ENCODE data around the gene FOXC1. TPM values are rescaled to one million over a fixed set of nuclear protein-coding genes. Genes with fewer than 3 reads are reported as not detected.
A peak's percentile ranks its signal among the peaks of the same experiment; 100 is the strongest.

FOXC1 gene
- total and polyA plus RNA-seq, 7 experiments from 2014 or later, result not detected

GRCh38 chr6:1622220-1622850, 12.6 kb downstream of the FOXC1 start:
- POLR2A ChIA-PET, result no interaction called here

GRCh38 chr6:1622851-1623768, 13.4 kb downstream of the FOXC1 start:
- Mint-ChIP-seq H3K9me3 (peaks cover 0 to 3% (median 0%) of the 10 kb centered on the region in 11 donors), H3K36me3 (peaks cover 0 to 28% (median 26%) of the 10 kb centered on the region in 5 donors), H3K27ac (no peak overlapping the region), H3K27me3 (peaks cover 51 to 80% (median 57%) of the 10 kb centered on the region in 5 donors), H3K4me1 (peaks cover 10 to 17% (median 16%) of the 10 kb centered on the region in 7 donors), H3K4me3 (peak overlapping the region in 5 of 10 donors; percentile 26 to 64 (median 44))
- ATAC-seq (no peak), DNase-seq (no peak)
- no peak overlapping the region for H3K4me3 ChIP-seq (ENCODE audit: low read length)
- peaks cover 12% of the 10 kb centered on the region in 2 donors for H3K4me1 ChIP-seq (ENCODE audit: control insufficient read depth in 2 of 2, insufficient read depth in 2 of 2, low read length in 2 of 2)
- ChIA-PET POLR2A (no interaction called here), CTCF (no interaction called here)
- H3K9me3 ChIP-seq (ENCODE audit: control insufficient read depth in 2 of 3, low read length in 3 of 3), result no peaks in the 10 kb centered on the region
- no peaks in the 10 kb centered on the region for H3K36me3 ChIP-seq (ENCODE audit: control insufficient read depth in 2 of 3, insufficient read depth in 3 of 3, low read length in 3 of 3)
- H3K27me3 ChIP-seq (ENCODE audit: control insufficient read depth in 2 of 2, insufficient read depth in 2 of 2, low read length in 2 of 2), result peaks cover 7 to 16% of the 10 kb centered on the region in 2 donors
- H3K27ac ChIP-seq (ENCODE audit: low read depth, low read length), result no peak overlapping the region
- intact Hi-C loops (cut with micrococcal nuclease), result no loop called here

More at GRCh38 chr6:1622220-1622850, 12.6 kb downstream of the FOXC1 start:
- intact Hi-C loops (cut with micrococcal nuclease), result no loop called here
- Histone ChIP-seq H3K27ac (ENCODE audit: low read depth, low read length) (no peak overlapping the region), H3K36me3 (ENCODE audit: control insufficient read depth in 2 of 3, insufficient read depth in 3 of 3, low read length in 3 of 3) (no peaks in the 10 kb centered on the region), H3K9me3 (ENCODE audit: control insufficient read depth in 2 of 3, low read length in 3 of 3) (no peaks in the 10 kb centered on the region), H3K27me3 (ENCODE audit: control insufficient read depth in 2 of 2, insufficient read depth in 2 of 2, low read length in 2 of 2) (peaks cover 7 to 16% of the 10 kb centered on the region in 2 donors), H3K4me3 (ENCODE audit: low read length) (no peak overlapping the region), H3K4me1 (ENCODE audit: control insufficient read depth in 2 of 2, insufficient read depth in 2 of 2, low read length in 2 of 2) (peaks cover 12% of the 10 kb centered on the region in 2 donors)
- DNase-seq, result no peak
- peaks cover 10 to 17% (median 16%) of the 10 kb centered on the region in 7 donors for H3K4me1 Mint-ChIP-seq
- peaks cover 0 to 3% (median 0%) of the 10 kb centered on the region in 11 donors for H3K9me3 Mint-ChIP-seq
- no peak for ATAC-seq
- H3K4me3 Mint-ChIP-seq, result peak overlapping the region in 1 of 10 donors; percentile 7
- H3K27ac Mint-ChIP-seq, result peak overlapping the region in 1 of 9 donors; percentile 16
- peaks cover 0 to 28% (median 26%) of the 10 kb centered on the region in 5 donors for H3K36me3 Mint-ChIP-seq
- H3K27me3 Mint-ChIP-seq, result peaks cover 53 to 81% (median 58%) of the 10 kb centered on the region in 5 donors
- CTCF ChIA-PET, result no interaction called here

- peaks cover 50 to 80% (median 57%) of the 10 kb centered on the region in 5 donors for H3K27me3 Mint-ChIP-seq
- H3K4me1 Mint-ChIP-seq, result peaks cover 10 to 17% (median 16%) of the 10 kb centered on the region in 7 donors
- no peak for DNase-seq
- H3K36me3 Mint-ChIP-seq, result peaks cover 0 to 28% (median 26%) of the 10 kb centered on the region in 5 donors
- H3K4me3 Mint-ChIP-seq, result peak overlapping the region in 5 of 10 donors; percentile 26 to 64 (median 44)
- no peak for ATAC-seq
- intact Hi-C loops (cut with micrococcal nuclease), result no loop called here
- Histone ChIP-seq H3K36me3 (ENCODE audit: control insufficient read depth in 2 of 3, insufficient read depth in 3 of 3, low read length in 3 of 3) (no peaks in the 10 kb centered on the region), H3K27me3 (ENCODE audit: control insufficient read depth in 2 of 2, insufficient read depth in 2 of 2, low read length in 2 of 2) (peaks cover 7 to 16% of the 10 kb centered on the region in 2 donors), H3K9me3 (ENCODE audit: control insufficient read depth in 2 of 3, low read length in 3 of 3) (no peaks in the 10 kb centered on the region), H3K27ac (ENCODE audit: low read depth, low read length) (no peak overlapping the region), H3K4me3 (ENCODE audit: low read length) (no peak overlapping the region), H3K4me1 (ENCODE audit: control insufficient read depth in 2 of 2, insufficient read depth in 2 of 2, low read length in 2 of 2) (peaks cover 12% of the 10 kb centered on the region in 2 donors)
- no peak overlapping the region for H3K27ac Mint-ChIP-seq
- CTCF ChIA-PET, result no interaction called here
- POLR2A ChIA-PET, result no interaction called here
- H3K9me3 Mint-ChIP-seq, result peaks cover 0 to 3% (median 0%) of the 10 kb centered on the region in 11 donors
These were observed 14.0 kb downstream of the FOXC1 start for GRCh38 chr6:1623769-1624057.

- peaks cover 4 to 29% (median 27%) of the 10 kb centered on the region in 5 donors for H3K36me3 Mint-ChIP-seq
- Histone ChIP-seq H3K9me3 (ENCODE audit: control insufficient read depth in 2 of 3, low read length in 3 of 3) (no peaks in the 10 kb centered on the region), H3K36me3 (ENCODE audit: control insufficient read depth in 2 of 3, insufficient read depth in 3 of 3, low read length in 3 of 3) (no peaks in the 10 kb centered on the region), H3K27ac (ENCODE audit: low read depth, low read length) (no peak overlapping the region), H3K4me1 (ENCODE audit: control insufficient read depth in 2 of 2, insufficient read depth in 2 of 2, low read length in 2 of 2) (peaks cover 12% of the 10 kb centered on the region in 2 donors), H3K27me3 (ENCODE audit: control insufficient read depth in 2 of 2, insufficient read depth in 2 of 2, low read length in 2 of 2) (peaks cover 7 to 16% of the 10 kb centered on the region in 2 donors), H3K4me3 (ENCODE audit: low read length) (no peak overlapping the region)
- H3K27ac Mint-ChIP-seq, result no peak overlapping the region
- ATAC-seq (peak; percentile 12), DNase-seq (no peak)
- CTCF ChIA-PET, result no interaction called here
- peak overlapping the region in 5 of 10 donors; percentile 16 to 82 (median 53) for H3K4me3 Mint-ChIP-seq
- peaks cover 54 to 81% (median 61%) of the 10 kb centered on the region in 5 donors for H3K27me3 Mint-ChIP-seq
- intact Hi-C loops (cut with micrococcal nuclease), result no loop called here
- H3K9me3 Mint-ChIP-seq, result peaks cover 0 to 3% (median 0%) of the 10 kb centered on the region in 11 donors
- POLR2A ChIA-PET, result no interaction called here
- H3K4me1 Mint-ChIP-seq, result peaks cover 10 to 17% (median 16%) of the 10 kb centered on the region in 7 donors
These were observed 14.5 kb downstream of the FOXC1 start for GRCh38 chr6:1624058-1624850.

- H3K27me3 Mint-ChIP-seq, result peaks cover 58 to 77% (median 66%) of the 10 kb centered on the region in 5 donors
- H3K36me3 Mint-ChIP-seq, result peaks cover 5 to 34% (median 27%) of the 10 kb centered on the region in 5 donors
- CTCF ChIA-PET, result interaction anchor here (2.3 kb wide), 1 partner anchor 19 kb away, joined by 7 read pairs; no protein-coding TSS in a partner anchor
- peak overlapping the region; percentile 68 to 89 (median 82) for H3K4me3 Mint-ChIP-seq
- peak overlapping the region in 1 of 9 donors; percentile 8 for H3K27ac Mint-ChIP-seq
- Histone ChIP-seq H3K4me1 (ENCODE audit: control insufficient read depth in 2 of 2, insufficient read depth in 2 of 2, low read length in 2 of 2) (peaks cover 12% of the 10 kb centered on the region in 2 donors), H3K36me3 (ENCODE audit: control insufficient read depth in 2 of 3, insufficient read depth in 3 of 3, low read length in 3 of 3) (no peaks in the 10 kb centered on the region), H3K27me3 (ENCODE audit: control insufficient read depth in 2 of 2, insufficient read depth in 2 of 2, low read length in 2 of 2) (peaks cover 7 to 16% of the 10 kb centered on the region in 2 donors), H3K27ac (ENCODE audit: low read depth, low read length) (no peak overlapping the region), H3K4me3 (ENCODE audit: low read length) (peak overlapping the region; percentile 53), H3K9me3 (ENCODE audit: control insufficient read depth in 2 of 3, low read length in 3 of 3) (no peaks in the 10 kb centered on the region)
- ATAC-seq (peak; percentile 55), DNase-seq (peak in 1 of 9 donors; percentile 14)
- peaks cover 0 to 3% (median 0%) of the 10 kb centered on the region in 11 donors for H3K9me3 Mint-ChIP-seq
- peaks cover 10 to 17% (median 16%) of the 10 kb centered on the region in 7 donors for H3K4me1 Mint-ChIP-seq
- intact Hi-C loops (cut with micrococcal nuclease), result no loop called here
- POLR2A ChIA-PET, result interaction anchor here (0.9 kb wide), 1 partner anchor 17 kb away, joined by 3 read pairs; no protein-coding TSS in a partner anchor
These were observed 15.4 kb downstream of the FOXC1 start for GRCh38 chr6:1624851-1625781.
